HTR-8/SVneo (cell line): Measurements from ENCODE around the gene MYCN.

ENCODE experiments used
- DNase-seq: peaks from one replicate; pipeline ENCODE4 v3.0.0; 2011; ENCODE audit warnings: low spot score, mixed read lengths; ENCODE audit not compliant: insufficient read length
- FAIRE-seq: peaks from 2 replicates; lab custom pipeline; 2011; peaks lifted over from hg19 to GRCh38; lab: Jason Lieb, UNC

The MYCN gene

GRCh38 chr2:15992457-15993231 lies 52.3 kb downstream of the MYCN start:
- FAIRE-seq (no peak), DNase-seq (no peak)

DNA sequence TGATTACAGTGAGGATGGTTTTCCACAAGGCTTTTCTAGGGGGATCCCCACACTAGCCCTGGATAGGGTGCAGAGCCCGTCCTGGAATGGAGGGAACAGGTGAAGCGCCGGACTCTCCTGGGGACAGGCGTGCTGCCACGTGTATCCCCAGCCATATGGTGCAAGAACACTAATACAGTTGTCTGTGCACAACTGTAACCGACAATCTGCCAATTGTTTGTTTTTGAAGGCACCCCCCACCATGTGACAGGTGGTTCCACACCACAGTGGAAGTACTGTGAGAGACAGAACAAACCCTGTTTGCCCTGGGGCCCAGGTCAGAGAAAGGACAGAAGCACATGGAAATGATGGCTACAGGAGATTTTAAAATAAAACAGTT lies 52.9 kb downstream of the MYCN start:
- DNase-seq (no peak), FAIRE-seq (no peak)

DNA sequence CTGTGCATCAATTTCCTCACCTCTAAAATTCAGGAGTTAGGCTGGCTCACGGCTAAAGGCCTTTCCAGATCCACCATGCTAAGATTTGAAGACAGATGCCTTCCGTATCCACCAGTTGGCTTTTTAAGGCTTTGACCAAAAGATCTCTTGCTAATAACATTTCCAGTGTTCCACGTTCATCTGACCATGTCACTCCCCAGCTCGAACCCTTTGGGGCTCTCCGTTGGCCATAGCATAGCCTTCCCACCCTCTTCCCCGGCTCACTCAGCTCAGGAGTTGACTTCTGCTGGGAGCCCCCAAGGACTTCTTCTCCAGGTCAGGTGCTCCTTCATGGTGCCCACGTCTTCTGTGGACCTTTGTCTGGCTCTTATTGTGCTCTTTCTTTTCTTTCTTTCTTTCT lies 53.3 kb downstream of the MYCN start:
- no peak for DNase-seq
- no peak for FAIRE-seq

DNA sequence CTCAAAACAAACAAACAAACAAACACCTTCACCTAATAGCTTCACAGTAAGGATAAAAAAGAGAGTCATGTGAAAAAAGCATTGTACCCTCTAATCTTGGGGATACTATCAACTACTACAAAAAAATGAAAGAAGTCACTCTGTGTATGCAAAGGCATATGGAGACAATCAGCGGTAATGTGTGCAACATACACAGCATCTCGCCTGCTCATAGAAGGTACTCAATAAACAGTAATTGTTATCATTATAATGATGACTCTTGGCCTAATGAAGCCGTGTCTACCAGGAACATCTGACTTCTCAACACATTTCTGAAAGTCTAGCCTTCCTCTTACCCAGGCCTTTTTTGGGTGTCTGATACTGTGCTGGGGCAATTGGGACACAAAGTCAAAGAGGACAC lies 55.3 kb downstream of the MYCN start:
- FAIRE-seq (no peak), DNase-seq (no peak)
